ENCODE results near the gene SLC25A48. TPM values are rescaled to one million over a fixed set of nuclear protein-coding genes. Genes with fewer than 3 reads are reported as not detected.

SLC25A48 gene
- total RNA-seq, 2 donors from 2014 or later, result not detected

Other genes starting within 250 kb of the SLC25A48 start
- gene IL9, start 61.2 kb downstream of the SLC25A48 start, total RNA-seq, result not detected
- not detected for gene LECT2, start 120.3 kb downstream of the SLC25A48 start, total RNA-seq
- 1 to 10 TPM; 6.6 to 8.6 TPM for gene TGFBI, start 194.3 kb downstream of the SLC25A48 start, total RNA-seq

Measured in T-helper 17 cell (primary cell).